ENCODE data around the gene RPUSD3.

RPUSD3 gene

DNA sequence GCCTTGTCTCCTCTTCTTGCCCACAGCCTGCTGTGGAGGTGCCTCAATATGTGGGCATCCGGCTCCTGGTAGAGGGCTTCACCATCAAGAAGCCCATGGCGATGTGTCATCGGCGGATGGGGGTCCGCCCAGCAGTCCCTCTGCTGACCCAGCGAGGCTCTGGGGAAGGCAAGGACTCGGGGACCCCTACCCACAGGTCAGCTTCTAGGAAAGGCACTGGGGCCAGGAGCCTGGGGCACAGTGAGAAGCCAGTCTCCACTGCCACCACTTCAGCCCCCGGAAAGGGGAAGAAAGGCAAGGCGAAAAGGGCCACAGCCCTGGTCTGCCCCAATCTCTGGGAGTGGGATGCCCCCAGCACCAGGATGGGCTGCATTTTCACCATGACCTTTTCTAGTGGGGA is 10.7 kb downstream of the RPUSD3 start:
- no peak for DNase-seq (ENCODE audit: low spot score)

- DNase-seq (ENCODE audit: low spot score) = no peak
These were observed 12.6 kb downstream of the RPUSD3 start for GRCh38 chr3:9831253-9831652.

DNA sequence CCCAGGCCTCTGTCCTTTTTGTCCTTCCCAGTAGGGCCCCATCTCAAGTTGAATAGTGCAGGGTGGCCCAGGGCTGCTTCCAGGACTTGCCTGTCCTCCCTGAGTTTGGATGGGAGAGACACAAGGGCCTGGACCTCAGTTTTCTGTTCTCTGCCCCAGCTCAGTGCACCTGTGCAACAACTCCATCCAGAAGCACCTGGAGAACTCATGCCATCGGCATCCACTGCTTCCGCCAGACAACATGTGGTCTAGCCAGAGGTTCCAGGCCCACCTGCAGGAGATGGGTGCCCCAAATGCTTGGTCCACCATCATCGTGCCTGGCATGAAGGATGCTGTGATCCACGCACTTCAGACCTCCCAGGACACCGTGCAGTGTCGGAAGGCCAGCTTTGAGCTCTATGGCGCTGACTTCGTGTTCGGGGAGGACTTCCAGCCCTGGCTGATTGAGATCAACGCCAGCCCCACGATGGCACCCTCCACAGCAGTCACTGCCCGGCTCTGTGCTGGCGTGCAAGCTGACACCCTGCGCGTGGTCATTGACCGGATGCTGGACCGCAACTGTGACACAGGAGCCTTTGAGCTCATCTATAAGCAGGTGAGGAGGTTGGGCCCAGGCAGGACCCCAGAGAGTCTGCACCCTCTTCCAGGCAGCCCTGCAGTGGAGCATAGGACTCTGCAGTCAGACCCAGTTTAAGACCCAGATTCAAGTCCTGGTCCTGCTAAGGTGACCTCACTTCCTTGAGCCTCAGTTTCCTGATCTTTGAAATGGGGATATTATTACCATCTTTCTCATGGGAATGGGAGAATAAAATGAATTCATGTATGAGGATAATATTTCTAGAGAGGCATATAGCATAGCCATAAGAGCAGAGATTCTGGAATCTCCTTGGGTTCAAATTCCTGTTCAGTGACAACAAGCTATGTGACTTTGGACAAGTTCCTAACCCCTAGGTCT is 14.7 kb downstream of the RPUSD3 start:
- DNase-seq (ENCODE audit: low spot score) = no peak

DNA sequence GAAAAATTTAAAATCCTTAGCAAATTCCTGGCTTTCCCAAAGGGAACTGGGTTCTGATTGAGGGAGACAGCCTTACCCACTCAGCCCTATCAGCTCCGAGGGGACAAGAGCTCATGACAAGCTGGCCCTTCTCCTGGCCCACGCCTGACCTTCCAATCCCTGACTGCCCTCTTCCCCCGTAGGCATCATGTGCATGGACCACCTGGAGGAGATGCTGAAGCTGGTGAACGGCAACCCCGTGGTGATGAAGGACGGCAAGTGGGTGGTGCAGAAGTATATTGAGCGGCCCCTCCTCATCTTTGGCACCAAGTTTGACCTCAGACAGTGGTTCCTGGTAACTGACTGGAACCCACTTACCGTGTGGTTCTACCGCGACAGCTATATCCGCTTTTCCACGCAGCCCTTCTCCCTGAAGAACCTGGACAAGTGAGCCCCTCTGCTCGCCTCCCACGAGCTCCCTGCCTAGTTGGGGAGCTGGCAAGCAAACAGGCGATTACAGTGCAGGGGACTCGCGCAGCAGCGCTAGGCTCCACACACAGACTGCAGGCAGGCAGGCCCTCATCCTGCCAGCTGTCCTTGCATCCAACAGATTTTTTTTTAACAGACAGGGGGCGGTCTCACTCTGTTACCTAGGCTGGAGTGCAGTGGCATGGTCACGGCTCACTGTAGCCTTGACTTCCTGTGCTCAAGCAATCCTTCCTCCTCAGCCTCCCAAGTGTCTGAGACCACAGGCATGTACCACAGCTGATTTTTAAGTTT is 16.8 kb downstream of the RPUSD3 start:
- no peak for DNase-seq (ENCODE audit: low spot score)

- no peak for DNase-seq (ENCODE audit: low spot score)
These were observed 18.3 kb downstream of the RPUSD3 start for GRCh38 chr3:9825451-9826040.

DNA sequence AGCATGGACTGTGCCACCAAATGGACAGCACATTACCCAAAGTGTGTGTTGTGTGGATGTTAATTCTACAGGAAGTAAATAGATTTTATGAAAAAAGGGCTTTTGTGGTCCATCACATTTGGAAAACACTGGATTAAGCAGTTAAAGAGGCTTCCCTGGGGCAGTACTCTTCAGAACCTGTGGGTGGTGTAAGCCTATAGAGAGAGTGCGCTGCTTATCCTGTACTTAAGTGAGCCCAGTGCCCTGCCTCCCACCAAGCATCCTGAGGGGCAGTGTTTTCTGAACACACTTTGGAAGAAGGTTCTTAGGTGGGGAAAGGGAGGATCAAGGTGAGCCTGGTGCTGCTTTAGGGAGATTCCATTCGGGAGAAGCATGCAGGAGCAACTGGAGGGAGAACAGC is 22.9 kb downstream of the RPUSD3 start:
- no peak for DNase-seq (ENCODE audit: low spot score)

- no peak for DNase-seq (ENCODE audit: low spot score)
These were observed 23.3 kb downstream of the RPUSD3 start for GRCh38 chr3:9820543-9820942.

GRCh38 chr3:9818666-9819335 is 25.0 kb downstream of the RPUSD3 start:
- DNase-seq (ENCODE audit: low spot score) = no peak

- DNase-seq (ENCODE audit: low spot score) = no peak
These were observed 26.4 kb downstream of the RPUSD3 start for GRCh38 chr3:9817436-9817835.

DNA sequence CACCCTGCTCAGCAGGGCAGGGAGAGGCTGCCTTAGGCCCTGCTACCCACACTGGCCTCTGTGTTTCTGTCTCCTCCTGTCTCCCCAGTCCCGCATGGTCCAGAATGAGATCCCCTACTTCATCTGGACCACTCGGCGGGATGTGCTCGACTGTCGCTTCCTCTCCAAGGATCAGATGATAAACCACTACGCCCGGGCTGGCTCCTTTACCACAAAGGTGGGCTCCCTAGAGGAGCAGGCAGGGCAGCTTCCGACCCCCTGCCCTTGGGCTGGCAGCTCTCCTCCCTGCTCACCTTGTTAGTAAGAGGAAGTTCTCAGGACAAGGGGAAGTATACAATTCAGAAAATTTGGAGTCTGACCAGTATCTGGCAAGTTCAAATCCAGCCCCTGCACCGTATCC is 27.8 kb downstream of the RPUSD3 start:
- no peak for DNase-seq (ENCODE audit: low spot score)

DNA sequence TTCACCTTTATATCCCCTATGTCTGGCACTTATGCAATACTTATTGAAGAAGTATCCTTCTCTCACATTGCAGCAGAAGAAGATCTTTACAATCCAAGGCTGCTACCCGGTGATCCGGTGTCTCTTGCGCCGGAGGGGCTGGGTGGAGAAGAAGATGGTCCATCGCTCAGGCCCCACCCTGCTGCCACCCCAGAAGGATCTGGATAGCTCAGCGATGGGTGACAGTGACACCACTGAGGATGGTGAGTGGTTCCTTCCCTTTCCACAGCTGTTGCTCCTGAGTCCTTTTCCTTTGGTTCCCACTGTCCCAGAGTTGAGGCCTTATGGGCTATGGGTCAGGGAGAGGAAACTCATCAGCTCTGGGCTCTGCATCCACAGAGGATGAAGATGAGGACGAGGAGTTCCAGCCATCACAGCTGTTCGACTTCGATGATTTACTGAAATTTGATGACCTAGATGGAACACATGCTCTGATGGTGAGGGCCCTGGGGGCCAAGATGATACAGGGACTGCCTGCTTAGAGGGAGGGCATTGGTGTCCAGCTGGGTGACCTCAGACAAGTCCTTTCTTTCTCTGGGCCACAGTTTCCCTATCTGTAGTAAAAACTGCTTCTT is 30.8 kb downstream of the RPUSD3 start:
- DNase-seq (ENCODE audit: low spot score) = no peak

GRCh38 chr3:9810846-9811245 is 33.0 kb downstream of the RPUSD3 start:
- no peak for DNase-seq (ENCODE audit: low spot score)

- DNase-seq (ENCODE audit: low spot score) = no peak
These were observed 33.4 kb downstream of the RPUSD3 start for GRCh38 chr3:9810433-9810770.

DNA sequence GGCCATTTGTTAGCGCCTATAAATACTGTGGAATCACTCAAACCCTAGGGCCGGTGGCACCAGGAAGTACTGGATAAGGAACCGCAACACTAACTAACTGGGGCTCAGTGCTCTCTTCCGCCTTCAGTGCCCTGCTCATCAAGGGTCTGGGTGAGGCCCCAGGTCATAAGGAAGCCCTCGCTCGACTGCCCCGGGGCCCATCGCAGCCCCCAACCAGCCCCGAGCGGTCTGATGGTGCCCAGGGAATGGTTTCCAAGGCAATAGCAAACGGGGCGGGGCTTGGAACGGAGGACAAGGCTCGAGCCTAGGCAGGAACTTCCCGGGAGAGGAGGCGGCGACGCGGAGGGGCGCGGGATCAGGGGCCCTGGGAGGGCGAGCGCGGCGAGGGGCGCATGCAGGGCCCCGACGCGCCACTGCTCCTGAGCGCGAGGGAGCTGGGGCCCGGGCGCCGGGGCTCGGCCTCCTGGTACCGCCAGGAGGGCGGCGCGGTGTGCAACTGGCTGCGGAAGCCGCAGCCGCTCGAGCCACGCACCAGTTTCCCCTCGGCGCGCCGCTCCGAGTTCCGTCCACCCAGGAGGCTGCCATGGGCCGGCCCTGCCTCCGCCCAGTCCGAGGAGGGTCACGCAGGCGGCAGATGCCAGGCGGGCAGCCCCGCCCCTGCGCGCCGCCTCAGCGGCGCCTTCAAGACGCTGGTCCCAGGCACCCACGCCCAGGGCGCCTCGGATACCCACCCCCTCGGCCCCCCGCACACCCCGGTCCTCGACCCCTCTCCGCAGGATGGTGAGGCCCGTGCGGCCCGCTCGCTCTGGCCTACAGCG is 34.0 kb downstream of the RPUSD3 start, which contains the start of gene TTLL3:
Gene TTLL3, plus strand, starts transcription at position 648 of the 818 bp plus-strand sequence. CDS start 400 bp downstream, outside the sequence.
- peak; percentile 63 for DNase-seq (ENCODE audit: low spot score)

DNA sequence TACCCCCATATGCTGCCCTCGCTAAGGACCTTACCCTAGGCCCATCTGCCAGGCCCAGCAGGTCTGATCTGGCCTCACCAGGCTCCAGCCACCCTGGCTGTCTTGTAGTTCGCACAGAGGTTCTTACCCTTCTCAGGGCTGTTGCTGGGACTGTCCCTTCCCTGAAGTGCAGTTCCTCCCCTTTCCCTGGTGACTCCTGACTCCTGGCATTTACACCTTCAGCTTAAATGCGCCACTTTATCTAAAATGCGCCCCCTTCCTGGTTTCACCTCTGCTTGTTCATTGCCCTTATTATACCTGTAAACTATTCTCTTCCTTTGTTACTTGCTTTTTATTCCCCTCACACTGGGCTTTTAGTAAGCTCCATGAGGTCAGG is 34.6 kb downstream of the RPUSD3 start:
- no peak for DNase-seq (ENCODE audit: low spot score)

- DNase-seq (ENCODE audit: low spot score) = no peak
These were observed 35.3 kb downstream of the RPUSD3 start for GRCh38 chr3:9808345-9809037.

DNA sequence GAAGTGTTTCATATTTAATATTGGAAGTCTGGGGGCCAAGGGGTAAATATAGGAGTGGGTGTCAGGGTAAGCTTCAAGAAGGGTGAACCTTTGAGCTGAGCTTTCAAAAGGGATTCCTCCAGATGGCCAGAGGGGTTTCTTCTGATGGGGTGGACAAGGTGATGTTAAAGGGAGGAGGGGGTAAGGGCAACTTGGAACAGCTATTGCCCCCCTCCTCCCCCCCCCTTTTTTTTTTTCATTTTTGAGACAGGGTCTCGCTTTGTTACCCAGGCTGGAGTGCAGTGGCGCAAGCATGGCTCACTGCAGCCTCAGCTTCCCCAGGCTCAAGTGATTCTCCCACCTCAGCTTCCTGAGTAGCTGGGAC is 35.8 kb downstream of the RPUSD3 start:
- DNase-seq (ENCODE audit: low spot score) = no peak

DNA sequence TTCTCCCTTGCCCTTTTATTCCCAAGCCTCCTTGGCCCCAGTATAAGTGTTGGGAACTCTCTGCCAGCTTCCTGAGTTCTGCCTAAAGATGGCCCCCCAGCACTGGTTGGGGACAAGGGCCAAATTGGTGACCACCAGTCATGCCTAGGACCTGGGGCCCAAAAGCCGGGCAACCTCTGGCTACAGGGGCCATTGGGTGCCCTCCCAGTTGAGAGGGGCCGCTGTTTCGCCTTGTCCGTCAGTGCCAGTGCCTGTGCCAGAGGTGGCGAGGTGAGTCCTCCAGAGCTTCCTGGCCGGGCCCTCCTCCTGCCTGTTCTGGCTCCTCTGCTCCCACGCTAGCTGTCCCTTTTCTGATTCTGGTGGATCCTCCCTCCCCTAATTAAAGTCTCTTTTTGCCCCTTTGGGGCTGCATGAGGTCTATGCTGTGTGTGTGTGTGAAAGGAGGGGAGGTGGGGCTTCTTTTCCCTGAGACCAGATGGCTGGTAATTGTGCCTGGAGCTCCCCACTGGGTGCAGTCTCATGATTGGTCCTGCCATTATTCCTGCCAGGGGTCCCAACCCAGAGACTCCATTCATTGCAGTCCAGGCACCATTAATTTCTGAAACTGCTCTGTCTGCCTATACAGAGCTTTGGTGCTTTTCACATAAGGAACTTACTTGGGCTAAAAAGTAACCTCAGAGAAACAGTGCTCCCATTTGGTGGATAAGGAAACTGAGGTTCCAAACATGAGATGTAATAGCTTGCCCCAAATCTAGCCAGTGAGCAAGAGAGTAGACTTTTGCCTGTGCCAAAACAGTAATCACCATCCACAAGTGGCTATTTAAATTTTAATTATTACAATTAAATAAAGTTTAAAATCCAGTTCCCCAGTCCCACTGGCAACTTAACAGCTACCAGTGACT is 36.9 kb downstream of the RPUSD3 start:
- no peak for DNase-seq (ENCODE audit: low spot score)

GRCh38 chr3:9806137-9806536 is 37.7 kb downstream of the RPUSD3 start:
- no peak for DNase-seq (ENCODE audit: low spot score)
